SK-N-MC (cell line): Measurements from ENCODE around the gene ADSL.
A peak's percentile ranks its signal among the peaks of the same experiment; 100 is the strongest.

ENCODE experiments used
- DNase-seq: peaks from one replicate; pipeline ENCODE4 v3.0.0-alpha.2; 2011; ENCODE audit warnings: low read depth, low spot score
- H3K27ac ChIP-seq: fragments of 200-600 bp; sonication (generic); 2 replicates; pipeline ENCODE4 v1.5.1; 2016; ENCODE audit warnings: mixed run types
- H3K36me3 ChIP-seq: fragments of 200-600 bp; sonication (generic); 2 replicates; pipeline ENCODE4 v1.6.1; 2017; ENCODE audit warnings: antibody characterized with exemption, low read length, mixed read lengths; ENCODE audit not compliant: insufficient read depth
- H3K4me3 ChIP-seq: fragments of 200-600 bp; sonication (generic); 2 replicates; pipeline ENCODE4 v1.5.1; 2016
- H3K9ac ChIP-seq: fragments of 200-600 bp; sonication (generic); 2 replicates; pipeline ENCODE4 v1.8.0; 2017; ENCODE audit warnings: mixed run types, mixed read lengths; ENCODE audit not compliant: insufficient read length
- H3K9me3 ChIP-seq: fragments of 200-600 bp; sonication (generic); 2 replicates; pipeline ENCODE4 v1.6.1; 2017; ENCODE audit warnings: low read depth, mild to moderate bottlenecking, antibody characterized with exemption, low read length, moderate library complexity, mixed read lengths
- EZH2 ChIP-seq: fragments of 200-600 bp; sonication (generic); IDR thresholded peaks from one replicate; pipeline ENCODE4 v1.6.1; 2017; ENCODE audit warnings: antibody characterized with exemption
- FOXP2 ChIP-seq: optimal IDR thresholded peaks from 2 replicates; pipeline ENCODE3; 2011; ENCODE audit warnings: mild to moderate bottlenecking, moderate library complexity; ENCODE audit not compliant: insufficient read depth; ENCODE audit errors: extremely low read length, control extremely low read depth
- POLR2AphosphoS5 ChIP-seq: IDR thresholded peaks from 2 replicates; pipeline ENCODE4 v1.6.1; 2012; ENCODE audit warnings: mild to moderate bottlenecking, low read depth, low read length, borderline replicate concordance

Gene ADSL

DNA sequence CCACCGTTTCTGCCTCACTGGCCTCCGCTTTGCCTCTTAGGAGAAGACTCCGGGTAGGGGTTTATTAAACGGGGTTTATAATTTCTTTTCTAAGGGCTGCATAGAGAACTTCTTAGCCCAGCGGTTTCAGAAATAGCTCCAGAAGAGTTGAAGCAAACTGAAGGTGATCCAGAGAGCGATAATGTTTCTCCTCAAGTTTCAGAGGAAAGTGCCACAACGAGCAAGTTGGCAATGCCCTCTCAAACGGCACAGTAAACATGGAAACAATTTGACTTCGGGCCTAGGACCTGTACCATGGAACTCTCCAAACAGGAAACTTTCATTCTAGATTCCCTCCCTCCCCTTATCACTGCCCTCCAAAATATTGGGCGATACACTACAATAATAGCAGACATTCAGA lies 1.0 kb downstream of the ADSL start:
- Histone ChIP-seq H3K9ac (peak overlapping the region; percentile 91), H3K9me3 (no peaks in the 10 kb centered on the region), H3K36me3 (peaks cover 35% of the 10 kb centered on the region), H3K27ac (peak overlapping the region; percentile 90; the same call in 1 of the 2 replicates), H3K4me3 (peak overlapping the region; percentile 95)
- no peak for DNase-seq
- TF ChIP-seq EZH2 (no peak), FOXP2 (no peak), POLR2AphosphoS5 (no peak)

DNA sequence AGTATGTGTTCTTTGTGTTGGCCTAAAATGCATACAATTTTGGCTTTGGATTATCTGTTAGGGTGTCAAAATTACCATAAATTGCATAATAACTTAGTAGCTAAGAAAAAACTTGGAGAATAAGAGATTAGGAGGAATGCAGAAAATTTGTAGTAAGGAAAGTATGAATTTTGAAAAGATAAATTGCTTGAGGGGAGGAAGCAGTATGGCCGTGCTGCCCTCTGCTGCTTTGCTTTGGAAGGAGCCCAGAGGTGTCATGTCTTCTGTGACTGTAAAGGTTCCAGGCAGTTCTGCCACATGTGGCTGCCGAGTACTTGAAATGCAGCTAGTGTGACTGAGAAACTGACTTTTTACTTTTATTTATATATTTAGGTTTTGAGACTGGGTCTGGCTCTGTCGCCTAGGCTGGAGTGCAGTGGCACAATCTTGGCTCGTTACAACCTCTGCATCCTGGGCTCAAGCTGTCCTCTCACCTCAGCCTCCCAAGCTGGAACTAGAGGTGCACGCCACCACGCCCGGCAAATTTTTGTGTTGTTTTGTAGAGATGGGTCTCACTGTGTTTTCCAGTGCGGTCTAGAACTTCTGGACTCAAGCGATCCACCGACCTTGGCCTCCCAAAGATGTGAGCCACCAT lies 1.8 kb downstream of the ADSL start:
- Histone ChIP-seq H3K9ac (peak overlapping the region; percentile 91), H3K36me3 (peaks cover 44% of the 10 kb centered on the region), H3K27ac (no peak overlapping the region), H3K4me3 (peak overlapping the region; percentile 95), H3K9me3 (no peaks in the 10 kb centered on the region)
- TF ChIP-seq POLR2AphosphoS5 (no peak), EZH2 (no peak)
- DNase-seq = no peak

DNA sequence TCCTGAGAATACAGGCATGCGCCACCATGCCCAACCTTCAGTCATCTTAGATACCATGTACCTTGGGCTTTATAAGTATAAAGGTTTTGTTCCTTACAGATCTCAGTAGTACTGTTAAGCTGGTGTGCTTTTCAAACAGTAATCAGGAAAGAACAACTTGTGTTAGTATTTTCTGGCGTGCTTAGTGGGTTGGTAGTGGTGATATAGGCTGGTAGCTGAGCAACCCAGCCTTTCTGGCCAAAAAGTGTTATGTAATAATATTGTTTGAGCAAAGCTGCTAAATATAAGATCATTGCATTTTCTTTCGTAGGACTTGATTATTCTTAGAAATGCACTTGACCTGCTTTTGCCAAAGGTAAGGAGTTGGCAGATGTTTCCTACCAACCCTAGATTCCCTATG lies 6.5 kb downstream of the ADSL start:
- Histone ChIP-seq H3K4me3 (no peak overlapping the region), H3K27ac (no peak overlapping the region), H3K9ac (no peak overlapping the region), H3K9me3 (no peaks in the 10 kb centered on the region), H3K36me3 (peaks cover 74% of the 10 kb centered on the region)
- TF ChIP-seq POLR2AphosphoS5 = no peak
- no peak for DNase-seq

DNA sequence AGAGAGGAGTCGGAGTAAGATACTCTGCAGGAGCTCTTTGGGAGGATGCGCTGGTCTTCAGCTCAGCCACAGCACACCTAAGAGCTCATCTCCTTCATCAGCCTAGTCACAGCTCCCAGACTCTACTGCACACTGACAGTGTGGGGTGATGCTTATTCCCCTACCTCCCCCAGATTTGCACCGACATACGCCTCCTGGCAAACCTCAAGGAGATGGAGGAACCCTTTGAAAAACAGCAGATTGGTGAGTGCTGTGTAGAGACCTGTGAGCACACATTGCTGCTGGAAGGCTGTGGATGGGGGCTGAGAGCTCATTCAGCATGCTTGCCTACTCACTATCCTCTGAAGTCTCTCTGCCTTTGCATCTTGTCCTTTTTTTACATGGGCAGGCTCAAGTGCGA lies 14.8 kb downstream of the ADSL start:
- H3K36me3 ChIP-seq = peaks cover 87% of the 10 kb centered on the region
- TF ChIP-seq FOXP2 (no peak), EZH2 (no peak), POLR2AphosphoS5 (no peak)
- no peaks in the 10 kb centered on the region for H3K9me3 ChIP-seq
- no peak overlapping the region for H3K4me3 ChIP-seq
- H3K9ac ChIP-seq = no peak overlapping the region
- no peak for DNase-seq
- H3K27ac ChIP-seq = no peak overlapping the region

DNA sequence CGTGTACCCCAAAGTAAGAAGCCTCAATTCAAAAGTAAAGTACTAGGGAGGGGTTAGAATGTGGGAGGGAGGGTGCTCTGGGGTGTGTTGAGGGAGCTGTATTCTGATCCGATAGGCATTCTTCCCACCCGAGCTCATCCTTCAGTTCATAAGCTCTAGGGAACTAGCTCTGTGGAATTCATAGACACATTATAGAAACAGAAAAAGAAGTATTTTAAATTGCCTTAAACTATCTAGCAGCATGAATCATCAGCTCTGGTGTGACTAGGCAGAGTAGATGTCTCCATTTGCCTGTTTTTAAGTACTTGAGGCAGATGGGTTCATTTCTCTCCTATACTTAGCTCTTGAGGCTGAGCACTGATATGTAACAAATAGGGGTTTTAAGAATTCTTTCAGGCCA lies 16.8 kb downstream of the ADSL start:
- Histone ChIP-seq H3K27ac (no peak overlapping the region), H3K36me3 (peaks cover 96% of the 10 kb centered on the region), H3K4me3 (no peak overlapping the region), H3K9me3 (no peaks in the 10 kb centered on the region), H3K9ac (no peak overlapping the region)
- TF ChIP-seq FOXP2 (no peak), EZH2 (no peak), POLR2AphosphoS5 (no peak)
- DNase-seq = no peak

DNA sequence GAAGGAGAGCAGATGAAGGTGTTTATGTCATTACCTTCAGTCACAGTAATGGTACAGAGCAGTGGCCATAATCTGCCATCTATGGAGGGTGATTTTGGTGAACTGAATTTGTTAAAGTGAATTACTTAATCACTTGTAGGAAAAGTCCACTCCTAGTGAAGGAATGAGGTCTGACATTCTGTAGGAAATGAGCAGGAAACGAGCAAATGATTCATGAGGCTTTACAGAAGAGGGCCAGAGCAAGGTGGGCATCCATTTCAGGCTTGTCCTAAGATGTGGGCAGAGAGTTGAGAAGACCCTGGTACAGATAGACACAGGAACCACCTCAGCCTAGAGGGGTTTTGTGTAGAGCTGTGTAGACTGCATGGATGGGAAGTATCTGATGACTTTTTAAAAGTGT lies 18.1 kb downstream of the ADSL start:
- Histone ChIP-seq H3K9ac (no peak overlapping the region), H3K9me3 (no peaks in the 10 kb centered on the region), H3K36me3 (peaks cover 89% of the 10 kb centered on the region), H3K27ac (no peak overlapping the region), H3K4me3 (no peak overlapping the region)
- no peak for TF ChIP-seq POLR2AphosphoS5
- TF ChIP-seq FOXP2 = no peak
- no peak for TF ChIP-seq EZH2
- no peak for DNase-seq

DNA sequence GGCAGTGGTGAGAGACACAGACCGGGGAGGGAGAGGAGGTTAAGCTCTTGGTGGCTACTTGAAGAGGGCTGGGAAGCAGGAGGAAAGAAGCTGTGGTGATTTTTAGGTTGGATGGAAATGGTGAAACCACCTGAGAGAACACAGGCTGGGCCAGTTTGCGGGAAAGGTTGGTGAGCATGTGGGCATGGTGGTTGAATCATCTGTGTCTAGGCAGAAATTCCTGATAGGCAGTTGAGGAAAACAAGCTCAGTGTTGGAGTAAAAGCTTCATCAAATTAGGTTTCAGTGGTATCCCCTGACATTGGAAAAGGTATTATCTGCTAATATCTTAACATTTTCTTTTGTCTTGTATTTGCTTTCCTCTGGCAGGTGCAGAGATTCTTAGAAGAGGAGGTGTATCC lies 19.8 kb downstream of the ADSL start:
- H3K9ac ChIP-seq = no peak overlapping the region
- H3K27ac ChIP-seq = no peak overlapping the region
- no peaks in the 10 kb centered on the region for H3K9me3 ChIP-seq
- TF ChIP-seq EZH2 = no peak
- TF ChIP-seq FOXP2 = no peak
- no peak for TF ChIP-seq POLR2AphosphoS5
- DNase-seq = no peak
- no peak overlapping the region for H3K4me3 ChIP-seq
- peaks cover 74% of the 10 kb centered on the region for H3K36me3 ChIP-seq

DNA sequence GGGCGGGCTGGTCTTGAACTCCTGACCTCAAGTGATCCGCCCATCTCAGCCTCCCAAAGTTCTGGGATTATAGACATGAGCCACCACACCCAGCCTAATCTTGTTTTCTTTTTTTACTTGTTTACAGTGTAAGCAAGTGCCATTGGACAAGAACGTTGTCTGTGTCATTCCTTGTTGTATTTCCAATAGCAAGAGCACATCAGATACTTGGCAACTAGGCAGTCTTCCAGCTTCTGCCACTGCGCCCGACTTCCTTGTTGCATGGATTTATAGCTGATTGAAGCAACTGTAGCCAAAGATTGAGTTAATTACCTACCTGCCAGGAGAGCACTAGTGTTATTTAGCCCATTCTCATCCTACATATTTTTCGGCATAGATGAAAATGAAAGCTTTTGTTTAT lies 21.0 kb downstream of the ADSL start:
- no peak for DNase-seq
- no peak for TF ChIP-seq FOXP2
- TF ChIP-seq EZH2 = no peak
- TF ChIP-seq POLR2AphosphoS5 = no peak
- H3K36me3 ChIP-seq = peaks cover 61% of the 10 kb centered on the region
- H3K4me3 ChIP-seq = no peak overlapping the region
- H3K9me3 ChIP-seq = no peaks in the 10 kb centered on the region
- no peak overlapping the region for H3K9ac ChIP-seq
- H3K27ac ChIP-seq = no peak overlapping the region

DNA sequence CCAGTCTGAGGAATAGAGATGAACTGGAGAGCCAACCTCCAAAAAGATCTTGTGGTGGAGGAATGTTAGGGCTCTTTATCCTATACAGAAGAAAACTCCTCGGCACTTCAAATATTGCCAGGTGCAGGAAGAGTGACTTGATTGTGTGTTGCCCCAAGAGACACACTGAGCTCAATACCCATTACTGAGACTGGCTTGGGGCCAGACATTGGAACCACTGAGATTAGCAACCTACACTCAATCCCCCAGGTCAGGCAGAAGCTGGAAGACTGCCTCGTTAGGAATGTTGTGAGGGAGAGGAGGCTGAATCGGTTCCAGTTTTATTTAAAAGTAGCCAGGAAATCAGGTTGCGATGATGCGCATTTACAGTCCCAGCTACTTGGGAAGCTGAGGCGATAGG lies 21.7 kb downstream of the ADSL start:
- no peak overlapping the region for H3K4me3 ChIP-seq
- H3K36me3 ChIP-seq = peaks cover 54% of the 10 kb centered on the region
- H3K9me3 ChIP-seq = no peaks in the 10 kb centered on the region
- H3K9ac ChIP-seq = no peak overlapping the region
- TF ChIP-seq EZH2 (no peak), FOXP2 (no peak), POLR2AphosphoS5 (no peak)
- no peak for DNase-seq
- no peak overlapping the region for H3K27ac ChIP-seq
